ENCODE results near the gene DACT1. TPM values are rescaled to one million over a fixed set of nuclear protein-coding genes. Genes with fewer than 3 reads are reported as not detected.

Gene DACT1
- total and polyA plus RNA-seq, 10 of the 15 experiments (the other 5 are each of a cell fraction or from before 2014, with no cell fraction given): 0.13 to 2.9 (median 0.91) TPM

- H3K4me2 ChIP-seq (ENCODE audit: control insufficient read depth, insufficient read depth): no peak overlapping the region
- ChIA-PET POLR2A (no interaction called here), SMC1A (ENCODE audit: uncharacterized antibody, unreplicated experiment) (interaction anchor here (2.1 kb wide), 1 partner anchor 13 kb away, joined by 6 read pairs; no protein-coding TSS in a partner anchor), CTCF (no interaction called here), RAD21 (ENCODE audit: unreplicated experiment) (no interaction called here)
- intact Hi-C loops (cut with micrococcal nuclease; ENCODE audit: unreplicated experiment) (no loop called here), in situ Hi-C loops (cut with MboI) (no loop called here)
- no peaks in the 10 kb centered on the region for H3K36me3 ChIP-seq (ENCODE audit: control insufficient read depth in 2 of 2, insufficient read depth in 2 of 2, low read length in 1 of 2)
- H3K27ac ChIP-seq (ENCODE audit: control insufficient read depth, insufficient read depth): no peak overlapping the region
- no peaks in the 10 kb centered on the region for H3K79me2 ChIP-seq (ENCODE audit: control insufficient read depth, insufficient read depth, low read length)
- no TSS peak for BruUV-seq (replicated peaks)
- H3K4me3 ChIP-seq: no peak overlapping the region
- FAIRE-seq: peak; percentile 13
- 14% methylated on average over 2 of the region's 2 CpGs for WGBS (ENCODE audit: insufficient coverage, insufficient replicate concordance, low lambda C conversion rate, missing lambda C conversion rate)
- no peak overlapping the region for H2AFZ ChIP-seq (ENCODE audit: control insufficient read depth, low read depth, low read length)
- H4K20me1 ChIP-seq (ENCODE audit: control insufficient read depth, insufficient read depth): no peaks in the 10 kb centered on the region
- DNase-seq (ENCODE audit: low read depth, low spot score): no peak
- no peaks in the 10 kb centered on the region for H3K4me1 ChIP-seq (ENCODE audit: control insufficient read depth, insufficient read depth, low read length)
- no peak overlapping the region for H3K9ac ChIP-seq (ENCODE audit: control insufficient read depth, insufficient read depth, low read length)
- TF ChIP-seq LARP7 (IDR thresholded peaks at IDR 0.05) (no peak), BACH1 (IDR thresholded peaks at IDR 0.05; ENCODE audit: borderline replicate concordance) (no peak), NFIC (IDR thresholded peaks at IDR 0.05; ENCODE audit: low read depth, low read length) (no peak), MLLT1 (IDR thresholded peaks at IDR 0.05) (no peak), ZBTB40 (IDR thresholded peaks at IDR 0.05; ENCODE audit: borderline replicate concordance) (no peak), NR2F1 (conservative IDR thresholded peaks at IDR 0.05) (no peak), RCOR1 (conservative IDR thresholded peaks at IDR 0.05; ENCODE audit: low read depth, low read length) (no peak), BMI1 (IDR thresholded peaks at IDR 0.05; ENCODE audit: borderline replicate concordance) (no peak), BRCA1 (IDR thresholded peaks at IDR 0.05; ENCODE audit: low read depth, low read length) (no peak), PAX5 (IDR thresholded peaks at IDR 0.05; ENCODE audit: borderline replicate concordance, low read depth, low read length) (no peak), EP300 (IDR thresholded peaks at IDR 0.05; ENCODE audit: borderline replicate concordance in 1 of 2, control insufficient read depth in 1 of 2, low read depth in 2 of 2, low read length in 2 of 2) (no peak), CHD1 (IDR thresholded peaks at IDR 0.05; ENCODE audit: low read depth, low read length) (no peak), PML (IDR thresholded peaks at IDR 0.05; ENCODE audit: low read length) (no peak), ZBED1 (IDR thresholded peaks at IDR 0.05; ENCODE audit: borderline replicate concordance) (no peak), MTA3 (IDR thresholded peaks at IDR 0.05; ENCODE audit: borderline replicate concordance, low read length) (no peak)
- TF ChIP-seq, protein P1, sequence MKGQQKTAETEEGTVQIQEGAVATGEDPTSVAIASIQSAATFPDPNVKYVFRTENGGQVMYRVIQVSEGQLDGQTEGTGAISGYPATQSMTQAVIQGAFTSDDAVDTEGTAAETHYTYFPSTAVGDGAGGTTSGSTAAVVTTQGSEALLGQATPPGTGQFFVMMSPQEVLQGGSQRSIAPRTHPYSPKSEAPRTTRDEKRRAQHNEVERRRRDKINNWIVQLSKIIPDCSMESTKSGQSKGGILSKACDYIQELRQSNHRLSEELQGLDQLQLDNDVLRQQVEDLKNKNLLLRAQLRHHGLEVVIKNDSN (IDR thresholded peaks at IDR 0.05; ENCODE audit: borderline replicate concordance, extremely low read length, insufficient read depth, low read depth, low read length): no peak
- TF ChIP-seq, protein P2, sequence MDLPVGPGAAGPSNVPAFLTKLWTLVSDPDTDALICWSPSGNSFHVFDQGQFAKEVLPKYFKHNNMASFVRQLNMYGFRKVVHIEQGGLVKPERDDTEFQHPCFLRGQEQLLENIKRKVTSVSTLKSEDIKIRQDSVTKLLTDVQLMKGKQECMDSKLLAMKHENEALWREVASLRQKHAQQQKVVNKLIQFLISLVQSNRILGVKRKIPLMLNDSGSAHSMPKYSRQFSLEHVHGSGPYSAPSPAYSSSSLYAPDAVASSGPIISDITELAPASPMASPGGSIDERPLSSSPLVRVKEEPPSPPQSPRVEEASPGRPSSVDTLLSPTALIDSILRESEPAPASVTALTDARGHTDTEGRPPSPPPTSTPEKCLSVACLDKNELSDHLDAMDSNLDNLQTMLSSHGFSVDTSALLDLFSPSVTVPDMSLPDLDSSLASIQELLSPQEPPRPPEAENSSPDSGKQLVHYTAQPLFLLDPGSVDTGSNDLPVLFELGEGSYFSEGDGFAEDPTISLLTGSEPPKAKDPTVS (IDR thresholded peaks at IDR 0.05; ENCODE audit: low read depth, low read length): no peak
- TF ChIP-seq, protein P3, sequence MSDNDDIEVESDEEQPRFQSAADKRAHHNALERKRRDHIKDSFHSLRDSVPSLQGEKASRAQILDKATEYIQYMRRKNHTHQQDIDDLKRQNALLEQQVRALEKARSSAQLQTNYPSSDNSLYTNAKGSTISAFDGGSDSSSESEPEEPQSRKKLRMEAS (IDR thresholded peaks at IDR 0.05; ENCODE audit: low read depth, low read length): no peak
- ATAC-seq: no peak
- no peaks in the 10 kb centered on the region for H3K9me3 ChIP-seq (replicated peaks; ENCODE audit: control insufficient read depth, insufficient read depth, low read length)
- H3K27me3 ChIP-seq (replicated peaks in 1 of 2; ENCODE audit: control insufficient read depth in 2 of 2, insufficient read depth in 2 of 2, low read length in 1 of 2): no peaks in the 10 kb centered on the region; a peak in 1 of 4 replicates
Observed at GRCh38 chr14:58673722-58674121, 36.0 kb downstream of the DACT1 start.
